ENCODE data around the gene TMEM234. TPM values are rescaled to one million over a fixed set of nuclear protein-coding genes. Genes with fewer than 3 reads are reported as not detected.

Gene TMEM234
- total RNA-seq, 2 donors from 2014 or later: 8.1 to 8.9 TPM

DNA sequence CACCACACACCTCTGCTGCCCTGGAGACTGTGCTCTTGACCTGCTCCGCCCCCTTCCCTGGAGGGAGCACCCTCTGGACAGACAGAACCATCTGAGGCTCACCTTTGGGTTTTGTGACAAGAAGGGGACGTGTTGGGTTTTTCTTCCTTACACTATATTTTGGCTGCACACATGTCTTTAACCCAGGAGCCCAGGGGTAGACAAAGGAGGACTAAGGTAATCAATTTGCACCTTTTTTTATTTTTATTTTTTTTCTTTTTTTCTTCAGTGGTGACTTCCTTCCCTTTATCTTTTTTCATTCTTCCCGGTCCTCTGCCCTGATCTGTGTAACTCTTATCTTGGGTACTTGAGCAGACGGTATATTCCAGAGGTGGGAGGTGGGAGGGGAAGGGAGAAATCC is 51.2 kb downstream of the TMEM234 start:
- H3K4me3 ChIP-seq: no peak overlapping the region
- no peaks in the 10 kb centered on the region for H3K4me1 ChIP-seq
- DNase-seq (ENCODE audit: low spot score): no peak
- TF ChIP-seq CTCF (IDR thresholded peaks at IDR 0.05): no peak
- H3K27ac ChIP-seq: no peak overlapping the region
- H3K27me3 ChIP-seq: no peaks in the 10 kb centered on the region
- H3K9me3 ChIP-seq: no peaks in the 10 kb centered on the region
- peaks cover 75% of the 10 kb centered on the region for H3K36me3 ChIP-seq

Other genes with a start within 250 kb of the TMEM234 start
- 10 to 100 TPM; 44.5 to 47.2 TPM for gene KHDRBS1, start 208.5 kb downstream of the TMEM234 start, total RNA-seq
- gene TMEM39B, start 149.4 kb downstream of the TMEM234 start, total RNA-seq: 1 to 10 TPM; 3.2 to 5.0 TPM
- 10 to 100 TPM; 47.3 to 54.6 TPM for gene KPNA6, start 114.3 kb downstream of the TMEM234 start, total RNA-seq
- 10 to 100 TPM; 16.1 to 29.4 TPM for gene TXLNA, start 42.7 kb downstream of the TMEM234 start, total RNA-seq
- 10 to 100 TPM in 1 of 2 donors, 1 to 10 TPM in 1; 9.5 to 11.2 TPM for gene CCDC28B, start 21.8 kb downstream of the TMEM234 start, total RNA-seq
- 1 to 10 TPM in 1 of 2 donors, under 1 TPM in 1; 0.48 to 1.3 TPM for gene IQCC, start 16.7 kb downstream of the TMEM234 start, total RNA-seq
- gene DCDC2B, start 13.3 kb downstream of the TMEM234 start, total RNA-seq: not detected
- gene EIF3I, start 54 bp upstream of the TMEM234 start, total RNA-seq: 100 to 1,000 TPM; 123 to 131 TPM
- 1 to 10 TPM; 2.1 to 6.4 TPM for gene FAM167B, start 24.9 kb upstream of the TMEM234 start, total RNA-seq
- gene LCK, start 28.9 kb upstream of the TMEM234 start, total RNA-seq: under 1 TPM; 0.74 to 0.98 TPM
- gene HDAC1, start 69.7 kb upstream of the TMEM234 start, total RNA-seq: 10 to 100 TPM; 21.8 to 28.0 TPM
- gene MARCKSL1, start 113.9 kb upstream of the TMEM234 start, total RNA-seq: 10 to 100 TPM in 1 of 2 donors, 1 to 10 TPM in 1; 9.5 to 34.5 TPM
- 1 to 10 TPM in 1 of 2 donors, under 1 TPM in 1; 0.89 to 7.5 TPM for gene FAM229A, start 140.1 kb upstream of the TMEM234 start, total RNA-seq
- under 1 TPM; 0.63 to 0.70 TPM for gene TSSK3, start 140.2 kb upstream of the TMEM234 start, total RNA-seq
- 10 to 100 TPM; 47.1 to 49.7 TPM for gene BSDC1, start 172.1 kb upstream of the TMEM234 start, total RNA-seq
- gene ZBTB8B, start 242.7 kb upstream of the TMEM234 start, total RNA-seq: under 1 TPM in 1 of 2 donors, not detected in 1; 0.04 TPM

Measured in right atrium auricular region (tissue), 2 donors.